Heart right ventricle (tissue), 16 donors: ENCODE measurements around the gene UBL7. TPM values are rescaled to one million over a fixed set of nuclear protein-coding genes. Genes with fewer than 3 reads are reported as not detected.

Source experiments
- ATAC-seq, 8 donors: fragments of 200-7000 bp; cut with Tn5 transposase; one replicate each; pipeline ENCODE4 v1.9.1; 2020; ENCODE audit warnings: mild to moderate bottlenecking in 8 of 8, moderate library complexity in 8 of 8, moderate number of reproducible peaks in 1 of 8
- DNase-seq, 2 donors: peaks; one replicate each; pipeline ENCODE4 v3.0.0-alpha.2; 2020
- H3K27ac ChIP-seq, 10 donors: fragments of 200-600 bp; sonication (generic) in 2 of 10; one replicate each; pipeline versions ENCODE4 v1.5.0 to v1.8.0; 2020 to 2022; ENCODE audit warnings: mild to moderate bottlenecking in 3 of 10
- H3K27me3 ChIP-seq, 7 donors: fragments of 200-600 bp; one replicate each; pipeline ENCODE4 v1.8.0; 2021 to 2022; ENCODE audit warnings: mild to moderate bottlenecking in 2 of 7
- H3K36me3 ChIP-seq, 9 donors: fragments of 200-600 bp; sonication (generic) in 1 of 9; one replicate each; pipeline versions ENCODE4 v1.5.0 to v1.8.0; 2020 to 2022; ENCODE audit warnings: mild to moderate bottlenecking in 2 of 9
- H3K4me1 ChIP-seq, 9 donors: fragments of 200-600 bp; sonication (generic) in 1 of 9; one replicate each; pipeline versions ENCODE4 v1.5.0 to v1.8.0; 2020 to 2022; ENCODE audit warnings: mild to moderate bottlenecking in 4 of 9
- H3K4me3 ChIP-seq, 10 donors: fragments of 200-600 bp; sonication (generic) in 2 of 10; one replicate each; pipeline versions ENCODE4 v1.5.0 to v1.8.0; 2020 to 2022; ENCODE audit warnings: mild to moderate bottlenecking in 7 of 10, moderate library complexity in 2 of 10
- H3K9me3 ChIP-seq, 11 donors: fragments of 200-600 bp in 10 of 11; sonication (generic) in 2 of 11; one replicate each; pipeline versions ENCODE4 v1.5.0 to v1.8.0; 2013 to 2022; ENCODE audit warnings: mild to moderate bottlenecking in 2 of 11, control low read depth in 1 of 11, moderate library complexity in 1 of 11
- CTCF ChIP-seq, 9 donors: fragments of 200-600 bp; sonication (generic) in 2 of 9; IDR thresholded peaks; one replicate each; pipeline versions ENCODE4 v1.5.0 to v1.8.0; 2021 to 2022; ENCODE audit warnings: antibody characterized with exemption in 9 of 9, mild to moderate bottlenecking in 5 of 9, moderate library complexity in 1 of 9
- WGBS, 2 donors: extraction: QIAGEN DNeasy Blood & Tissue Kit; methylation state at CpG; one replicate each; pipeline ENCODE4 v1.1.7; 2013; ENCODE audit warnings: inconsistent platforms in 1 of 2; 5-methylcytosine and 5-hydroxymethylcytosine counted together
- intact Hi-C, 10 donors: fragments of 100-400 bp; cut with DNase I; formaldehyde crosslinking; loops; one replicate each; pipeline versions ENCODE4 v1.11.1 to v1.14.2; 2022
- polyA plus RNA-seq, 2 donors: library from polyadenylated mRNA; stranded (reverse); fragments of 200-250 nt; gene quantifications; one replicate each; pipeline ENCODE4 v1.2.3, GENCODE V29; 2013
- total RNA-seq, 10 donors: library from RNA; stranded (reverse); fragmentation: NEBNext Ultra II Directional in 3 of 10; extraction: Animal tissue kit (Norgen Biotek cat#: 25700) in 3 of 10; gene quantifications; one replicate each; pipeline versions ENCODE4 v1.2.1 to v1.2.4, GENCODE V29; 2021 to 2023
- donor health status: Arrhythmogenic right ventricular cardiomyopathy.
- donor health status: ischemic (EF 13 %, LVEDD 7.1; RV severe dilation, severe dysfunction).
- donor health status: healthy with polysubstance abuse.
- donor health status: DM: no; HTN: yes; CAD: no.
- donor health status: DM: no; HTN: no; CAD: no.
- donor health status: ischemic (EF 25% LVEDD 6.9; RV normal size, moderate dysfunction).
- donor health status: ischemic (EF 25% LVEDD 5.7; RV mildly dilated, moderate dysfunction).
- donor health status: healthy.
- donor health status: DM: yes; HTN: yes; CAD: no.
- donor health status: Ischemic cardiomyopathy.
- donor health status: ischemic (EF 35%, LVEDD 5.7; RV mildly dilated, moderate dysfunction).
- donor health status: nonischemic (EF 11% LVEDD 7.7; RV severe dilation, severe dysfunction).
- donor health status: DM: yes; HTN: yes; CAD: no.
- donor health status: PGD.
- donor health status: ischemic (EF 29% LVEDD 5.4; RV normal size, mild dysfunction).
- donor health status: nonischemic (EF 23%, LVEDD 6.1; RV moderate dilation, normal function).

UBL7 gene
- total and polyA plus RNA-seq, 12 donors = 47.0 to 56.6 (median 52.1) TPM

- WGBS, 2 donors = 86% methylated on average over 14 of the region's 14 CpGs
- intact Hi-C loops = no loop called here
- no peak for DNase-seq
- no peaks in the 10 kb centered on the region for H3K36me3 ChIP-seq
- peaks cover 0 to 45% (median 24%) of the 10 kb centered on the region in 9 donors for H3K4me1 ChIP-seq
- H3K27me3 ChIP-seq = no peaks in the 10 kb centered on the region
- no peaks in the 10 kb centered on the region for H3K9me3 ChIP-seq
- TF ChIP-seq CTCF (IDR thresholded peaks at IDR 0.05) = no peak
- peak overlapping the region in 1 of 10 donors; percentile 35 for H3K27ac ChIP-seq
- ATAC-seq = peak in 3 of 8 donors; percentile 22 to 36 (median 24)
- H3K4me3 ChIP-seq = no peak overlapping the region
Measured at GRCh38 chr15:74422652-74423430, 38.1 kb downstream of the UBL7 start.

GRCh38 chr15:74422265-74422651, 38.7 kb downstream of the UBL7 start:
- Histone ChIP-seq H3K36me3 (no peaks in the 10 kb centered on the region), H3K27ac (peak overlapping the region in 1 of 10 donors; percentile 35), H3K4me1 (peaks cover 0 to 51% (median 30%) of the 10 kb centered on the region in 9 donors), H3K27me3 (no peaks in the 10 kb centered on the region), H3K9me3 (no peaks in the 10 kb centered on the region), H3K4me3 (no peak overlapping the region)
- intact Hi-C loops = no loop called here
- ATAC-seq (no peak), DNase-seq (no peak)
- 78 to 92% methylated on average over 9 of the region's 9 CpGs for WGBS, 2 donors
- TF ChIP-seq CTCF (IDR thresholded peaks at IDR 0.05) = no peak

GRCh38 chr15:74421302-74422245, 39.4 kb downstream of the UBL7 start:
- no peaks in the 10 kb centered on the region for H3K27me3 ChIP-seq
- no peak overlapping the region for H3K4me3 ChIP-seq
- peaks cover 0 to 58% (median 35%) of the 10 kb centered on the region in 9 donors for H3K4me1 ChIP-seq
- DNase-seq (no peak), ATAC-seq (no peak)
- intact Hi-C loops = no loop called here
- no peaks in the 10 kb centered on the region for H3K36me3 ChIP-seq
- WGBS, 2 donors = 93% methylated on average over 20 of the region's 20 CpGs
- H3K9me3 ChIP-seq = no peaks in the 10 kb centered on the region
- TF ChIP-seq CTCF (IDR thresholded peaks at IDR 0.05) = no peak
- peak overlapping the region in 1 of 10 donors; percentile 28 for H3K27ac ChIP-seq

GRCh38 chr15:74420193-74420905, 40.6 kb downstream of the UBL7 start:
- peak overlapping the region in 1 of 10 donors; percentile 28 for H3K27ac ChIP-seq
- no peaks in the 10 kb centered on the region for H3K27me3 ChIP-seq
- peaks cover 0 to 5% (median 0%) of the 10 kb centered on the region in 9 donors for H3K36me3 ChIP-seq
- no peak for TF ChIP-seq CTCF (IDR thresholded peaks at IDR 0.05)
- no peaks in the 10 kb centered on the region for H3K9me3 ChIP-seq
- peak in 6 of 8 donors; percentile 24 to 72 (median 44) for ATAC-seq
- DNase-seq = peak in 1 of 2 donors; percentile 30
- intact Hi-C loops = no loop called here
- peaks cover 0 to 59% (median 35%) of the 10 kb centered on the region in 9 donors for H3K4me1 ChIP-seq
- 48 to 61% methylated on average over 10 of the region's 10 CpGs for WGBS, 2 donors
- H3K4me3 ChIP-seq = no peak overlapping the region
